Fibroblast of skin of abdomen (primary cell): ENCODE data around the gene NTF3.

Experiments used
- DNase-seq: peaks from one replicate; pipeline ENCODE4 v3.0.0-alpha.2; 2013

NTF3 gene

DNA sequence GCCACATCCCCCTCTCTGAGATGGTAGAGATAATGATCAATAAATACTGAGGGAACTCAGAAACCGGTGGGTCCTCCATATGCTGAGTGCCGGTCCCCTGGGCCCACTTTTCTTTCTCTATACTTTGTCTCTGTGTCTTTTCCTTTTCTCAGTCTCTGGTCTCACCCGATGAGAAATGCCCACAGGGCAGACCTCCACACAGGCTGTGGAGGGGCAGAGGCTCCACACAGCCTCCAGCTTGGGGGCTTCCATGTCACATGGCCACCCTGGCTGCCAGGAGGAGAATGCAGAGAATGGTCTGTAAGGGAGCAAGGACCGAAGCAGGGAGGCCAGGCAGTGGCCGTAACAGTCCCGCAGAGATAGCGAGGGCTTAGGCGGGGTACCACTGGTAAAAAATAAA, 105.9 kb downstream of the NTF3 start:
- no peak for DNase-seq
